ENCODE data around the gene NAT10.

The NAT10 gene

DNA sequence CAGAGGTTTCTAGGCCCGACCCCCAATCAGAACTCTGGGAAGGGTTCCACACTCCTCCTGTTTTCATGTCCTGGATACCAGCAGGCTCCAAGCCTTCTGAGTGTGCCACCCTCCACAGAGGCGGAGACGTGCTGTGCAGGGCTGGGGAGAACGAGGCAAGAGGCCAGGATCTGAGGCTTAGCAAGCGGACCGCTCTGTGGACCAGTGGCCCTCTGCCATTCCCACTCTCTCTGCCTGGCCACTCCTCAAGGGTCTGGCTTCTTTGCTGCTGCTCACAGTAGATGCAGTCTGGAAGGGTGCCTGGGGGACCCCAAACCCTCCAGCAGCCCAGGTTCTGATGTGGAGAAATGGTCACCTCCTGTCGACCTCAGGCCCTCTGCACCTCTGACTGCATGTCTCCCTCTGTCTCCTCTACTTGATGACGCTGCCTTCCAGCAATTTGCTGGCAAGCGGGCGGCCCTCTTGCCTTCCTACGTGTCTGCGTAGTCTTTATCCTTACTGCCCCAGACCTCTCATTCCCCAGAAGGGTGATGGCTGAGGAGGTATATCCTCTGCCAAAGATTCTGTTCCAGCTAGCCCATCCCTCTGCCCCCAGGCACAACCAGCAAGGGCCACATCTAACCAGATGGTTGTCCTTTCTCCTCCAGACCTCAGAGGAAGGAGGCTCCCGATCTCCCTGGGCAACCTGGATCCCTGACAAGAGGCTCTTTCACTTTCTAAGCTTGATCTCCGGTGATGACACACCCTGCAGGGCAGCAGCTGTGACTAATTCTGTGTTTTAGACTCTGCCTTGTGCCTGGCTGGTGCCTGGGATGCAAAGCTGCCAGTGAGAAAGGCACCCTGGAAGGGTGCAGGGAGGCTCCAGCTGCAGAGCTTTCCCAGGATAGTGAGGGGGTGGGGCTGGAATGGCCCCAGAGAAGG is 87.3 kb downstream of the NAT10 start:
- TF ChIP-seq, protein P1, sequence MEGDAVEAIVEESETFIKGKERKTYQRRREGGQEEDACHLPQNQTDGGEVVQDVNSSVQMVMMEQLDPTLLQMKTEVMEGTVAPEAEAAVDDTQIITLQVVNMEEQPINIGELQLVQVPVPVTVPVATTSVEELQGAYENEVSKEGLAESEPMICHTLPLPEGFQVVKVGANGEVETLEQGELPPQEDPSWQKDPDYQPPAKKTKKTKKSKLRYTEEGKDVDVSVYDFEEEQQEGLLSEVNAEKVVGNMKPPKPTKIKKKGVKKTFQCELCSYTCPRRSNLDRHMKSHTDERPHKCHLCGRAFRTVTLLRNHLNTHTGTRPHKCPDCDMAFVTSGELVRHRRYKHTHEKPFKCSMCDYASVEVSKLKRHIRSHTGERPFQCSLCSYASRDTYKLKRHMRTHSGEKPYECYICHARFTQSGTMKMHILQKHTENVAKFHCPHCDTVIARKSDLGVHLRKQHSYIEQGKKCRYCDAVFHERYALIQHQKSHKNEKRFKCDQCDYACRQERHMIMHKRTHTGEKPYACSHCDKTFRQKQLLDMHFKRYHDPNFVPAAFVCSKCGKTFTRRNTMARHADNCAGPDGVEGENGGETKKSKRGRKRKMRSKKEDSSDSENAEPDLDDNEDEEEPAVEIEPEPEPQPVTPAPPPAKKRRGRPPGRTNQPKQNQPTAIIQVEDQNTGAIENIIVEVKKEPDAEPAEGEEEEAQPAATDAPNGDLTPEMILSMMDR (IDR thresholded peaks at IDR 0.05): no peak

DNA sequence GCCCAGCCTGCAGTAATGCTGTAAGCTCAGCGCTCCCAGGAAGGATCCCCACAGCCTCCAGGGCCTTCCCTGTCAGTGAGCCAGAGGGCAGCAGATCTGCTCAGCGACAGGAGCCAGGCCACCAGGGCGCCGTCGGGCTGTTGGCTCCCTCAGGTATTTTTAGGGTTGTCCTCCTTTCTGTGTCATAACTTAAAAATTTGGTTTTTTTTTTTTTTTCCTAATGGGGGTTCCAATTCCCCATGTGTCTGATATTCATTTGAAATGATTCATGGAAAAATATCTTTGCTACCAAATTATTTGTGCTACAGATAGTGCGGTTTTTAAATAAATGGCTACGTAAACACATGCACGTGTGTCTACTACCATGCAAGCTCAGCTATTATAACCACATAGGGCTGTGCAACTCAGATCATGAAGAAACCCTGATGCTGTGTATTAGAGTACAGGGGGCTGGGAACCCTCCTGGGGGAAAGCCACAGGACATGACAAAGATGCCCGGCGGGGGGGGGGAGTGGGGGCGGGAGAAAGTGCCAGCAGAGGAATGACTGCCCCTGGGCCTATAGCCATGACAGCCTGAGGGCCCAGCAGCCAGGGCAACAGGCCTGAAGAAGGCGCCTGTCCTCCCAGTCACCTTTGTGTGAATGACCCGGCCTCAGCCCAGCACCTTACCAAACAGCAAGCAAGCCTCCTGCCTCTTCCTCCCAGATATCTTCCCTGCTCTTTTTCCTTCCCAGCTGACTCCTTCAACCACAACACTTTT is 89.3 kb downstream of the NAT10 start:
- TF ChIP-seq, protein P1 (IDR thresholded peaks at IDR 0.05): no peak
